Esophagus squamous epithelium (tissue), 5 donors: ENCODE results near the gene ZEB1. TPM values are rescaled to one million over a fixed set of nuclear protein-coding genes. Genes with fewer than 3 reads are reported as not detected.
"Not testable (repeated sequence)": the region's sequence is repeated elsewhere in the genome, so short reads cannot be mapped to it uniquely, and the experiment has no call there.

Source experiments
- DNase-seq: peaks from one replicate; lab custom pipeline; 2025; lab: John Stamatoyannopoulos, UW
- H3K27ac ChIP-seq, 4 donors: fragments of 200-600 bp; sonication (generic); one replicate each; pipeline ENCODE4 v1.5.1; 2016 to 2019; ENCODE audit warnings: mild to moderate bottlenecking in 1 of 4
- H3K27me3 ChIP-seq, 4 donors: fragments of 200-600 bp; sonication (generic); 1 replicate in 3 of 4; 2 replicates in 1 of 4; pipeline versions ENCODE4 v1.5.1 to v1.6.0; 2017 to 2021; ENCODE audit warnings: antibody characterized with exemption in 1 of 4
- H3K36me3 ChIP-seq, 3 donors: fragments of 200-600 bp; sonication (generic); one replicate each; pipeline ENCODE4 v1.5.1; 2016 to 2019
- H3K4me1 ChIP-seq, 3 donors: fragments of 200-600 bp; sonication (generic); one replicate each; pipeline ENCODE4 v1.5.1; 2017 to 2019
- H3K4me3 ChIP-seq, 4 donors: fragments of 200-600 bp; sonication (generic); 1 replicate in 3 of 4; 2 replicates in 1 of 4; pipeline ENCODE4 v1.5.1; 2016 to 2019; ENCODE audit warnings: mild to moderate bottlenecking in 2 of 4, moderate library complexity in 1 of 4
- H3K9me3 ChIP-seq, 3 donors: fragments of 200-600 bp; sonication (generic); one replicate each; pipeline ENCODE4 v1.5.1; 2016 to 2019
- POLR2A ChIP-seq, 4 donors: fragments of 450-650 bp; IDR thresholded peaks; one replicate each; pipeline ENCODE4 v1.6.1; 2017; ENCODE audit warnings: antibody characterized with exemption in 4 of 4, mild to moderate bottlenecking in 4 of 4, moderate library complexity in 3 of 4
- WGBS, 2 donors: methylation state at CpG; one replicate each; pipeline ENCODE4 v1.1.5; 2018; 5-methylcytosine and 5-hydroxymethylcytosine counted together
- intact Hi-C: fragments of 100-400 bp; cut with DNase I; formaldehyde crosslinking; loops from one replicate; pipeline ENCODE4 v1.15.0; 2022
- total RNA-seq, 4 donors: library from RNA; depleted of rRNA; stranded (reverse); fragments of >200 nt; gene quantifications; one replicate each; pipeline ENCODE4 v1.1.0, GENCODE V29; 2016
- TF ChIP-seq, protein P1 (sequence below), 6 experiments: fragments of 450-650 bp in 4 of 6; fragments of 200-600 bp in 2 of 6; sonication (generic) in 2 of 6; IDR thresholded peaks; one replicate each; pipeline ENCODE4 v1.5.1; 2016 to 2019; ENCODE audit warnings: antibody characterized with exemption in 6 of 6, mild to moderate bottlenecking in 4 of 6, moderate library complexity in 4 of 6
- donor health status: DM: yes; HTN: yes; CAD: no.

Gene ZEB1
- total RNA-seq, 4 donors from 2014 or later = 2.3 to 37.6 (median 11.6) TPM

DNA sequence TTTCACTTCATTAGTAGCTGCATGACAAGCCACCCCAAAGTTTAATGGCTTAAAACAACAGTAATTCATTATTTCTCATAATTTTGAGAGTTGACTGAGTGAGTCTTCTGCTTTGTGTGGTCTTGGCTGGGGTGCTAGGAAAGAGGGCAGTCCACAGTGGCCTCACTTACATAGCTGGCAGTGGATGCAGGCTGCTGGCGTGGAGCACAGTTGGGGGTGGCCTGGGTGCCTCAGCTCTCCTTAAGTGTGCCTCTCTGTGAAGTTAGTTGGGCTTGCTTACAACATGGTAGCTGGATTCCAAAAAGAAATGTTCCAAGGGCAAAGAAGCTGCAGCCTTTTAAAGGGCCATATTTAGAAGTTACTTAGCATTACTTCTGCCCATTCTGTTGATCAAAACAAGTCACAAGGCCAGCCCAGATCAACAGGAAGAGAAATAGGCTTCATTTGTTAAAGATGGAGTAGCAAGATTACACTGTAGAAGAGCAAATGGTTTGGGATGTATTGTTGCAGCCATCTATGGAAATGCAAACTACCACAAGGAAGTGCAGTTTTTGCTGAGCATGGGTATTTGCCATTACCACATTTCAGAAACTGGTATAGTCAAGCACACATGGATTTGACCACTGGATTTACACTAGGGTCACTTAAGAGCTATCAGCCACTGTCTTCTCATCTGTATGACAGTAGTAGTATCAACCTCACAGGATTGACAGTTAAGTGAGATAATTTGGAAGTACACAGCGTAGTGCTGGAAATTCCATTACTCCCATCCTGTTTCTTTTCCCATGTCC is 33.6 kb downstream of the ZEB1 start:
- TF ChIP-seq, protein P1, sequence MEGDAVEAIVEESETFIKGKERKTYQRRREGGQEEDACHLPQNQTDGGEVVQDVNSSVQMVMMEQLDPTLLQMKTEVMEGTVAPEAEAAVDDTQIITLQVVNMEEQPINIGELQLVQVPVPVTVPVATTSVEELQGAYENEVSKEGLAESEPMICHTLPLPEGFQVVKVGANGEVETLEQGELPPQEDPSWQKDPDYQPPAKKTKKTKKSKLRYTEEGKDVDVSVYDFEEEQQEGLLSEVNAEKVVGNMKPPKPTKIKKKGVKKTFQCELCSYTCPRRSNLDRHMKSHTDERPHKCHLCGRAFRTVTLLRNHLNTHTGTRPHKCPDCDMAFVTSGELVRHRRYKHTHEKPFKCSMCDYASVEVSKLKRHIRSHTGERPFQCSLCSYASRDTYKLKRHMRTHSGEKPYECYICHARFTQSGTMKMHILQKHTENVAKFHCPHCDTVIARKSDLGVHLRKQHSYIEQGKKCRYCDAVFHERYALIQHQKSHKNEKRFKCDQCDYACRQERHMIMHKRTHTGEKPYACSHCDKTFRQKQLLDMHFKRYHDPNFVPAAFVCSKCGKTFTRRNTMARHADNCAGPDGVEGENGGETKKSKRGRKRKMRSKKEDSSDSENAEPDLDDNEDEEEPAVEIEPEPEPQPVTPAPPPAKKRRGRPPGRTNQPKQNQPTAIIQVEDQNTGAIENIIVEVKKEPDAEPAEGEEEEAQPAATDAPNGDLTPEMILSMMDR (IDR thresholded peaks at IDR 0.05) = no peak
- DNase-seq = no peak

DNA sequence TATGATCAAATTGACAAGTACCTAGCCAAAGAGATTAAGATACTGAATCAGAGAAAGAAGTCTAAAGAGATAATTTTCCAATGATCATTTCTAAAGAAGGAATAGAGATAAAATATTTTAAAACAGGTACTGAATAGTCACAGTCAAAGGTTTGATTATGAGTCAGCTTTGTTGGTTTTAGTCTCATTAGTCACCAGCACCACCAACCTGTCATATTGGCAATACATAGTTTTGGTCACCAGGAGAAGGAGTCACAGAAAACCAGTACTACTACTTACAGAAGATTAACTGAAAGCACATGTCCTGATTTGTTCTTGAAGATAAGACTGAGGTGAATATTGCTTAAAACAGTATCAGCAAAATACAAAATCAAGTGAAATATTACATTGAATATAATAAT is 34.6 kb downstream of the ZEB1 start:
- intact Hi-C loops = no loop called here
- no peak for DNase-seq
- Histone ChIP-seq H3K36me3 (no peaks in the 10 kb centered on the region), H3K9me3 (no peaks in the 10 kb centered on the region), H3K4me3 (no peak overlapping the region), H3K27me3 (no peaks in the 10 kb centered on the region), H3K27ac (peak overlapping the region in 3 of 4 donors; percentile 17 to 69 (median 62)), H3K4me1 (peaks cover 0 to 36% (median 0%) of the 10 kb centered on the region in 3 donors)
- TF ChIP-seq, protein P1 (IDR thresholded peaks at IDR 0.05) = peak in 3 of 6 experiments; percentile 15 to 49 (median 38)
- no peak for TF ChIP-seq POLR2A (IDR thresholded peaks at IDR 0.05)

More for the DNA sequence above, 33.6 kb downstream of the ZEB1 start:
- Histone ChIP-seq H3K36me3 (no peaks in the 10 kb centered on the region), H3K4me1 (peaks cover 0 to 46% (median 6%) of the 10 kb centered on the region in 3 donors), H3K27me3 (no peaks in the 10 kb centered on the region), H3K27ac (peak overlapping the region in 1 of 4 donors; percentile 66), H3K4me3 (no peak overlapping the region), H3K9me3 (no peaks in the 10 kb centered on the region)
- intact Hi-C loops = no loop called here
- WGBS, 2 donors = 95 to 100% methylated on average over 2 of the region's 2 CpGs

- no peaks in the 10 kb centered on the region for H3K27me3 ChIP-seq
- WGBS, 2 donors = 55 to 58% methylated on average over 1 of the region's 1 CpG
- DNase-seq = no peak
- no peak overlapping the region for H3K27ac ChIP-seq
- intact Hi-C loops = no loop called here
- peaks cover 0 to 8% (median 0%) of the 10 kb centered on the region in 3 donors for H3K36me3 ChIP-seq
- H3K4me3 ChIP-seq = no peak overlapping the region
- peaks cover 0 to 11% (median 0%) of the 10 kb centered on the region in 3 donors for H3K9me3 ChIP-seq
- H3K4me1 ChIP-seq = peaks cover 0 to 33% (median 2%) of the 10 kb centered on the region in 3 donors
- TF ChIP-seq, protein P1 (IDR thresholded peaks at IDR 0.05) = no peak
- TF ChIP-seq POLR2A (IDR thresholded peaks at IDR 0.05) = no peak
Observed at GRCh38 chr10:31358688-31359330, 39.8 kb downstream of the ZEB1 start.

GRCh38 chr10:31359979-31360378 is 41.0 kb downstream of the ZEB1 start:
- Histone ChIP-seq H3K9me3 (peaks cover 0 to 11% (median 0%) of the 10 kb centered on the region in 3 donors), H3K4me3 (no peak overlapping the region), H3K36me3 (peaks cover 0 to 8% (median 0%) of the 10 kb centered on the region in 3 donors), H3K27ac (no peak overlapping the region), H3K27me3 (no peaks in the 10 kb centered on the region), H3K4me1 (peaks cover 0 to 22% (median 2%) of the 10 kb centered on the region in 3 donors)
- no peak for DNase-seq
- WGBS, 2 donors = 27 to 48% methylated on average over 1 of the region's 1 CpG
- intact Hi-C loops = no loop called here
- TF ChIP-seq, protein P1 (IDR thresholded peaks at IDR 0.05) = no peak
- no peak for TF ChIP-seq POLR2A (IDR thresholded peaks at IDR 0.05)

DNA sequence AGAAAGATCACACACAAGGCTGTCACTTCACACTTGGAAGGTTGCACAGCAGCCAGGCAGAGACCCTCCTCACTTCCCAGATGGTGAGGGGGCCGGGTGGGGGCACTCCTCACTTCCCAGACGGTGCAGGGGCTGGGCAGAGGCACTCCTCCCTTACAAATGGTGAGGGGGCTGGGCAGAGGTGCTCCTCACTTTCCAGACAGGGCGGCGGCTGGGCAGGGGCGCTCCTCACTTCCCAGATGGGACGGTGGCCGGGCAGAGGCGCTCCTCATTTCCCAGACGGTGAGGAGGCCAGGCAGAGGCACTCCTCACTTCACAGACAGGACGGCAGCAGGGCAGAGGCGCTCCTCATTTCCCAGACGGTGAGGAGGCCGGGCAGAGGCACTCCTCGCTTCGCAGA is 42.5 kb downstream of the ZEB1 start:
- intact Hi-C loops, H3K27ac ChIP-seq, H3K36me3 ChIP-seq, H3K4me3 ChIP-seq, H3K27me3 ChIP-seq, DNase-seq: not testable (repeated sequence)
- Histone ChIP-seq H3K9me3 (peaks cover 0 to 11% (median 0%) of the 10 kb centered on the region in 3 donors), H3K4me1 (peaks cover 0 to 16% (median 2%) of the 10 kb centered on the region in 3 donors)
- WGBS, 2 donors = no CpG with 5 or more reads among the region's 15 CpGs
